Measurements from ENCODE around the gene AFF1.

GRCh38 chr4:87014284-87014782, 79.5 kb downstream of the AFF1 start:
- no peak for TF ChIP-seq CTCF (IDR thresholded peaks at IDR 0.05)
- TF ChIP-seq POLR2A (IDR thresholded peaks at IDR 0.05), result no peak
